Smooth muscle cell (in vitro differentiated cells): Measurements from ENCODE around the gene FXYD7. TPM values are rescaled to one million over a fixed set of nuclear protein-coding genes. Genes with fewer than 3 reads are reported as not detected.

Experiments
- DNase-seq: peaks from one replicate; lab custom pipeline; 2025; ENCODE audit not compliant: unreplicated experiment; lab: John Stamatoyannopoulos, UW
- H2AFZ ChIP-seq: fragments of 200-600 bp; sonication (generic); 2 replicates; pipeline ENCODE4 v1.6.0; 2016; ENCODE audit warnings: antibody characterized with exemption, low read depth, mild to moderate bottlenecking
- H3F3A ChIP-seq: fragments of 200-600 bp; sonication (generic); 2 replicates; pipeline ENCODE4 v1.6.0; 2017; ENCODE audit warnings: antibody characterized with exemption, low read depth
- H3K27ac ChIP-seq: fragments of 200-600 bp; sonication (generic); 2 replicates; pipeline ENCODE4 v1.5.1; 2016; ENCODE audit warnings: low read depth, mild to moderate bottlenecking
- H3K27me3 ChIP-seq: fragments of 200-600 bp; sonication (generic); 2 replicates; pipeline ENCODE4 v1.6.1; 2016; ENCODE audit warnings: low read depth, mild to moderate bottlenecking
- H3K36me3 ChIP-seq: fragments of 200-600 bp; sonication (generic); 2 replicates; pipeline ENCODE4 v1.5.1; 2016; ENCODE audit warnings: low read depth
- H3K4me1 ChIP-seq: fragments of 200-600 bp; sonication (generic); 2 replicates; pipeline ENCODE4 v1.5.1; 2016; ENCODE audit warnings: low read depth
- H3K4me2 ChIP-seq: fragments of 200-600 bp; sonication (generic); 2 replicates; pipeline ENCODE4 v1.6.0; 2016; ENCODE audit warnings: mild to moderate bottlenecking
- H3K4me3 ChIP-seq: fragments of 200-600 bp; sonication (generic); 2 replicates; pipeline ENCODE4 v1.5.1; 2016; ENCODE audit warnings: mild to moderate bottlenecking
- H3K79me2 ChIP-seq: fragments of 200-600 bp; sonication (generic); 2 replicates; pipeline ENCODE4 v1.6.0; 2016; ENCODE audit warnings: low read depth, mild to moderate bottlenecking
- H3K9ac ChIP-seq: fragments of 200-600 bp; sonication (generic); 2 replicates; pipeline ENCODE4 v1.6.0; 2016; ENCODE audit warnings: low read depth
- H3K9me3 ChIP-seq: fragments of 200-600 bp; sonication (generic); replicated peaks from 2 replicates; pipeline ENCODE4 v1.5.1; 2016; ENCODE audit warnings: low read depth
- H4K20me1 ChIP-seq: fragments of 200-600 bp; sonication (generic); 2 replicates; pipeline ENCODE4 v1.6.0; 2016; ENCODE audit warnings: low read depth
- WGBS: methylation state at CpG from one replicate; pipeline ENCODE4 v1.1.7; 2016; ENCODE audit warnings: low lambda C conversion rate; 5-methylcytosine and 5-hydroxymethylcytosine counted together
- polyA plus RNA-seq: library from polyadenylated mRNA; unstranded; fragments of >200 nt; fragmentation: Nextera tagmentation; extraction: Ambion mirVana; gene quantifications from 2 replicates; pipeline ENCODE4 v1.2.1, GENCODE V29; 2016
- total RNA-seq: library from RNA; depleted of rRNA; stranded (reverse); fragments of >200 nt; gene quantifications from 2 replicates; pipeline ENCODE4 v1.2.3, GENCODE V29; 2014
- TF ChIP-seq, protein P1 (sequence below): fragments of 200-600 bp; sonication (generic); IDR thresholded peaks from 2 replicates; pipeline ENCODE4 v1.5.1; 2017; ENCODE audit warnings: borderline replicate concordance, mild to moderate bottlenecking, antibody characterized with exemption; ENCODE audit not compliant: insufficient read depth, poor library complexity, severe bottlenecking

FXYD7 gene
- total and polyA plus RNA-seq, 2 experiments from 2014 or later = not detected

DNA sequence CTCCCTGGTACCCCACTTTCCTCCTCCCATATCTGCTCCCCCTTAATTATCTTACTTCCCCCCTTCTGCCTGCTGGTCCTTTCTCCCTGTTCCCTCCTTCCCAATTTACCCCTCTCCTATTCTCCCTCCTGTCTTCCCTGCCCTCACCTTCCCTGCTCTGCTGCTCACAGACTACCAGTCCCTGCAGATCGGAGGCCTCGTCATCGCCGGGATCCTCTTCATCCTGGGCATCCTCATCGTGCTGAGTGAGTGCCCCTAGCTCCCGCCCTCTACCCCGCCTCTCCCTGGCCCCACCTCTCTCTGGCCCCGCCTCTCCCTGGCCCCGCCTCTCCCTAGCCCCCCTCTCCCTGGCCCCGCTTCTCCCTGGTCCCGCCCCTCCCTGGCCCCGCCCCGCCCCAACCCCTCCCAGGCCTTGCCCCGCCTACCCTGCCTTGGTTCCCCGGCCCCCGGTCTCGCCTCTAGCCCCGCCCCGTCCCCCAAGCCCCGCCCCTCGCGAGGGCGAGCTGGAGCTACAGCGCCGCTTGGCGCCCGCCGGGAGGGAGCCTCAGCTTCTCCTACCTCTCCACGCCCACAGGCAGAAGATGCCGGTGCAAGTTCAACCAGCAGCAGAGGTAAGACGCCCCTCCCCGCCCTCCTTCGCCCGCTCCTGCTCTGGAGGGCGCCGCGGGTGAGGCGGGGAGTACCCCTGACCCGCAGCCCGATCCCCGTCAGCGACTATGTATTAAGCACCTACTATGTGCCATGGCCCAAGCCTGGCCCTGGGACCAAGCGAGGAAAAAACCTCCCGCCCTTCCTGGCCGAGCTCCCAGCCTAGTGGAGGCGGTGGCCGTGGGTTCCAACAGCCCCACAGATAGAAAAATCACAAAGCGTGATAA lies 1.9 kb upstream of the FXYD7 start:
- H3K79me2 ChIP-seq = no peaks in the 10 kb centered on the region
- H3K9ac ChIP-seq = no peak overlapping the region
- no peaks in the 10 kb centered on the region for H3K9me3 ChIP-seq
- peaks cover 41% of the 10 kb centered on the region for H3K27me3 ChIP-seq
- no peaks in the 10 kb centered on the region for H4K20me1 ChIP-seq
- WGBS = 2% methylated on average over 29 of the region's 48 CpGs
- no peak overlapping the region for H2AFZ ChIP-seq
- H3K4me1 ChIP-seq = peaks cover 12% of the 10 kb centered on the region
- no peaks in the 10 kb centered on the region for H3K36me3 ChIP-seq
- peak overlapping the region; percentile 67 for H3K4me2 ChIP-seq
- DNase-seq = peak; percentile 79
- TF ChIP-seq, protein P1, sequence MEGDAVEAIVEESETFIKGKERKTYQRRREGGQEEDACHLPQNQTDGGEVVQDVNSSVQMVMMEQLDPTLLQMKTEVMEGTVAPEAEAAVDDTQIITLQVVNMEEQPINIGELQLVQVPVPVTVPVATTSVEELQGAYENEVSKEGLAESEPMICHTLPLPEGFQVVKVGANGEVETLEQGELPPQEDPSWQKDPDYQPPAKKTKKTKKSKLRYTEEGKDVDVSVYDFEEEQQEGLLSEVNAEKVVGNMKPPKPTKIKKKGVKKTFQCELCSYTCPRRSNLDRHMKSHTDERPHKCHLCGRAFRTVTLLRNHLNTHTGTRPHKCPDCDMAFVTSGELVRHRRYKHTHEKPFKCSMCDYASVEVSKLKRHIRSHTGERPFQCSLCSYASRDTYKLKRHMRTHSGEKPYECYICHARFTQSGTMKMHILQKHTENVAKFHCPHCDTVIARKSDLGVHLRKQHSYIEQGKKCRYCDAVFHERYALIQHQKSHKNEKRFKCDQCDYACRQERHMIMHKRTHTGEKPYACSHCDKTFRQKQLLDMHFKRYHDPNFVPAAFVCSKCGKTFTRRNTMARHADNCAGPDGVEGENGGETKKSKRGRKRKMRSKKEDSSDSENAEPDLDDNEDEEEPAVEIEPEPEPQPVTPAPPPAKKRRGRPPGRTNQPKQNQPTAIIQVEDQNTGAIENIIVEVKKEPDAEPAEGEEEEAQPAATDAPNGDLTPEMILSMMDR = peak; percentile 17
- H3F3A ChIP-seq = no peaks in the 10 kb centered on the region
- peak overlapping the region; percentile 21 for H3K4me3 ChIP-seq
- no peak overlapping the region for H3K27ac ChIP-seq

DNA sequence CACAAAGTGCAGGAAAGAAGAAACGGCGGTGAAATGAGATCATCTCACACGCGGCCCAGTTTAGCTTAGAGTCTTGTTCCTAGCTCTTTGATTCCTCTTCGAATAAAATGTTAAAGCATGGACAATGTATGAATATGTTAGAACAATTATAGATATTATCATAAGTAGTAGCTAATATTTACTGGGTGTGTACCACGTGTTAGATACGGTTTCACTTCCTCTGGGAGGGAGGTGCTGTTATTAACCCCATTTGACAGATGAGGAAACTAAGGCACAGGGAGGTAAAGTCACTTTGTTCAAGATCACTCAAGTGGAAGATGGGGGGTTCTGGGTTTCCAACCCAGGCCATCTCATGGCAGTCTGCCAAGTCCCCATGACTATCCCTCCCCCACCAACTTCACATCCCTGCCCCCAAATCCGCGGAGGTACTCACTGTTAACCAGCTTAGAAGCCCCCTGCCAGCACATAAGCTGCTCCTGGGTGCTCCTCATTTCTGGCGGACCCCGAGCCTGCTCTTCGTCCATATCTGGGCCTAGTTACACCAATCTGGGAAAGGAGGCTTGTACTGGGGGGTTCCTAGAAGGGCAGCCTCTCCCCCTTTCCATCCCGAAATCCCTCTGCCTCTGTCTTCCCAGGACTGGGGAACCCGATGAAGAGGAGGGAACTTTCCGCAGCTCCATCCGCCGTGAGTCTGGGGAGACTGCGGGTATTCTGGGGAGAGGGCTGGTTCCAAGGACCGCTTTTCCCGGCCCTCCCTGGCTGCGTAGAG lies 1.0 kb upstream of the FXYD7 start:
- DNase-seq = no peak
- Histone ChIP-seq H3K79me2 (no peaks in the 10 kb centered on the region), H3F3A (no peaks in the 10 kb centered on the region), H3K27ac (no peak overlapping the region), H3K4me3 (peak overlapping the region; percentile 21), H3K36me3 (no peaks in the 10 kb centered on the region), H3K9me3 (no peaks in the 10 kb centered on the region), H4K20me1 (no peaks in the 10 kb centered on the region), H3K4me2 (peak overlapping the region; percentile 67), H3K4me1 (peaks cover 12% of the 10 kb centered on the region), H2AFZ (no peak overlapping the region), H3K27me3 (peaks cover 41% of the 10 kb centered on the region), H3K9ac (no peak overlapping the region)
- WGBS = 12% methylated on average over 20 of the region's 21 CpGs
- TF ChIP-seq, protein P1 = no peak

DNA sequence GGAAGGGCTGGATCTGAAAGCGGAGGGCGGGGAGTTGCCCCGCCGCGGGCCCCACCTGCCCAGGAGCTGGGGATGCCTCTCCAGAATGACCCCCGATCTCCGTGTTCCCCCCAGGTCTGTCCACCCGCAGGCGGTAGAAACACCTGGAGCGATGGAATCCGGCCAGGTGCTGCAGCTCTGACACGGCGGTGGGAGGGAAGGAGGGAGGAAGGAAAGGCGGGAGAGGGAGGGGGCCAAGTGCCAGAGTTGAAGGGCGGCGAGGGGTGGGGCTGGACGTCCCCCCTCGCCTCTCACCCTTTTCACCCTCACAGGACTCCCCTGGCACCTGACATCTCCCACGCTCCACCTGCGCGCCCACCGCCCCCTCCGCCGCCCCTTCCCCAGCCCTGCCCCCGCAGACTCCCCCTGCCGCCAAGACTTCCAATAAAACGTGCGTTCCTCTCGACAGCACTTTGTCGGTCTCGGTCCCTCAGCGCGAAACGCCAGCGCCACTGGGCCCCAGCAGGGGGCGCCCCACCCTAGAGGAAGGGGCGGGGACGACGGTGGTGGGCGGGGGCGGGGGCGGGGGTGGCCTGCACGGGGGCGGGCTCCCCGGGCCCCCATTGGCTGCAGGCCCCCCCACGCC lies 337 bp upstream of the FXYD7 start:
- Histone ChIP-seq H3K4me2 (peak overlapping the region; percentile 61), H3K79me2 (no peaks in the 10 kb centered on the region), H3K9ac (no peak overlapping the region), H3K27ac (no peak overlapping the region), H3K36me3 (no peaks in the 10 kb centered on the region), H3K4me3 (peak overlapping the region; percentile 5), H2AFZ (no peak overlapping the region), H4K20me1 (no peaks in the 10 kb centered on the region), H3K4me1 (peaks cover 12% of the 10 kb centered on the region), H3K27me3 (peaks cover 41% of the 10 kb centered on the region), H3K9me3 (no peaks in the 10 kb centered on the region), H3F3A (no peaks in the 10 kb centered on the region)
- WGBS = 0% methylated on average over 1 of the region's 46 CpGs
- TF ChIP-seq, protein P1 = peak; percentile 70
- no peak for DNase-seq
